Heart left ventricle (tissue), 16 donors: ENCODE data around the gene MRPL58. TPM values are rescaled to one million over a fixed set of nuclear protein-coding genes. Genes with fewer than 3 reads are reported as not detected.
"Not testable (repeated sequence)": the region's sequence is repeated elsewhere in the genome, so short reads cannot be mapped to it uniquely, and the experiment has no call there.

Experiments used
- ATAC-seq, 4 donors: fragments of 200-7000 bp; cut with Tn5 transposase; one replicate each; pipeline ENCODE4 v1.9.1; 2020 to 2022; ENCODE audit warnings: moderate library complexity in 4 of 4, mild to moderate bottlenecking in 3 of 4, moderate number of reproducible peaks in 1 of 4
- DNase-seq, 5 donors: peaks; one replicate each; pipeline ENCODE4 v3.0.0-alpha.2; 2020
- H3K27ac ChIP-seq, 12 donors: fragments of 200-600 bp; sonication (generic) in 4 of 12; one replicate each; pipeline versions ENCODE4 v1.5.0 to v1.8.0; 2016 to 2022; ENCODE audit warnings: mild to moderate bottlenecking in 2 of 12
- H3K27me3 ChIP-seq, 9 donors: fragments of 200-600 bp; sonication (generic) in 2 of 9; one replicate each; pipeline versions ENCODE4 v1.5.1 to v1.8.0; 2016 to 2022; ENCODE audit warnings: mild to moderate bottlenecking in 3 of 9
- H3K36me3 ChIP-seq, 9 donors: fragments of 200-600 bp; sonication (generic) in 2 of 9; one replicate each; pipeline versions ENCODE4 v1.5.0 to v1.8.0; 2018 to 2022; ENCODE audit warnings: mild to moderate bottlenecking in 2 of 9
- H3K4me1 ChIP-seq, 12 donors: fragments of 200-600 bp; sonication (generic) in 4 of 12; one replicate each; pipeline versions ENCODE4 v1.5.0 to v1.8.0; 2016 to 2022; ENCODE audit warnings: mild to moderate bottlenecking in 3 of 12
- H3K4me3 ChIP-seq, 12 donors: fragments of 200-600 bp; sonication (generic) in 4 of 12; one replicate each; pipeline versions ENCODE4 v1.5.0 to v1.8.0; 2017 to 2022; ENCODE audit warnings: mild to moderate bottlenecking in 9 of 12, moderate library complexity in 4 of 12
- H3K9me3 ChIP-seq, 12 donors: fragments of 200-600 bp; sonication (generic) in 4 of 12; one replicate each; pipeline versions ENCODE4 v1.5.0 to v1.8.0; 2016 to 2022; ENCODE audit warnings: mild to moderate bottlenecking in 1 of 12
- POLR2A ChIP-seq, 2 donors: fragments of 450-650 bp; IDR thresholded peaks; one replicate each; pipeline ENCODE4 v1.6.1; 2017; ENCODE audit warnings: antibody characterized with exemption in 2 of 2, mild to moderate bottlenecking in 2 of 2, moderate library complexity in 2 of 2
- WGBS, 4 donors: extraction: QIAGEN DNeasy Blood & Tissue Kit in 2 of 4; methylation state at CpG; one replicate each; pipeline versions ENCODE4 v1.1.5 to v1.1.7; 2013 to 2018; 5-methylcytosine and 5-hydroxymethylcytosine counted together
- intact Hi-C, 10 donors: fragments of 100-400 bp; cut with DNase I; formaldehyde crosslinking; loops; one replicate each; pipeline versions ENCODE4 v1.11.1 to v1.14.2; 2022
- polyA plus RNA-seq, 2 donors: library from polyadenylated mRNA; stranded (reverse); fragments of 200-250 nt; gene quantifications; one replicate each; pipeline ENCODE4 v1.2.3, GENCODE V29; 2013
- total RNA-seq, 9 donors: library from RNA; depleted of rRNA in 2 of 9; stranded (reverse); fragments of >200 nt in 2 of 9; fragmentation: NEBNext Ultra II Directional in 3 of 9; extraction: Animal tissue kit (Norgen Biotek cat#: 25700) in 3 of 9; gene quantifications; one replicate each; pipeline versions ENCODE4 v1.1.0 to v1.2.4, GENCODE V29; 2016 to 2023
- TF ChIP-seq, protein P1 (sequence below), 12 donors: fragments of 200-600 bp; sonication (generic) in 4 of 12; IDR thresholded peaks; one replicate each; pipeline versions ENCODE4 v1.5.0 to v1.8.0; 2018 to 2022; ENCODE audit warnings: antibody characterized with exemption in 12 of 12, mild to moderate bottlenecking in 5 of 12
- donor health status: ischemic (EF 13 %, LVEDD 7.1; RV severe dilation, severe dysfunction).
- donor health status: healthy with polysubstance abuse.
- donor health status: DM: no; HTN: yes; CAD: no.
- donor health status: DM: no; HTN: no; CAD: no.
- donor health status: ischemic (EF 25% LVEDD 6.9; RV normal size, moderate dysfunction).
- donor health status: ischemic (EF 25% LVEDD 5.7; RV mildly dilated, moderate dysfunction).
- donor health status: healthy.
- donor health status: DM: yes; HTN: yes; CAD: no.
- donor health status: ischemic (EF 35%, LVEDD 5.7; RV mildly dilated, moderate dysfunction).
- donor health status: nonischemic (EF 11% LVEDD 7.7; RV severe dilation, severe dysfunction).
- donor health status: DM: yes; HTN: yes; CAD: no.
- donor health status: PGD.
- donor health status: ischemic (EF 29% LVEDD 5.4; RV normal size, mild dysfunction).
- donor health status: nonischemic (EF 23%, LVEDD 6.1; RV moderate dilation, normal function).

Gene MRPL58
- total and polyA plus RNA-seq, 11 donors = 41.0 to 93.8 (median 60.9) TPM

- H3K4me3 ChIP-seq = no peak overlapping the region
- no peaks in the 10 kb centered on the region for H3K9me3 ChIP-seq
- H3K4me1 ChIP-seq = peaks cover 0 to 29% (median 17%) of the 10 kb centered on the region in 12 donors
- no peak overlapping the region for H3K27ac ChIP-seq
- ATAC-seq (no peak), DNase-seq (no peak)
- 85 to 91% (median 90%) methylated on average over 5 of the region's 5 CpGs for WGBS, 4 donors
- H3K36me3 ChIP-seq = peaks cover 0 to 56% (median 43%) of the 10 kb centered on the region in 9 donors
- intact Hi-C loops = loop anchor here in 3 of 10 donors (10.0 kb wide), 3 partner anchors 54 to 224 kb away; partner anchors contain the start of genes CDR2L (in 1 of the 3) and HID1 (in 1 of the 3)
- TF ChIP-seq POLR2A (IDR thresholded peaks at IDR 0.05) = no peak
- TF ChIP-seq, protein P1, sequence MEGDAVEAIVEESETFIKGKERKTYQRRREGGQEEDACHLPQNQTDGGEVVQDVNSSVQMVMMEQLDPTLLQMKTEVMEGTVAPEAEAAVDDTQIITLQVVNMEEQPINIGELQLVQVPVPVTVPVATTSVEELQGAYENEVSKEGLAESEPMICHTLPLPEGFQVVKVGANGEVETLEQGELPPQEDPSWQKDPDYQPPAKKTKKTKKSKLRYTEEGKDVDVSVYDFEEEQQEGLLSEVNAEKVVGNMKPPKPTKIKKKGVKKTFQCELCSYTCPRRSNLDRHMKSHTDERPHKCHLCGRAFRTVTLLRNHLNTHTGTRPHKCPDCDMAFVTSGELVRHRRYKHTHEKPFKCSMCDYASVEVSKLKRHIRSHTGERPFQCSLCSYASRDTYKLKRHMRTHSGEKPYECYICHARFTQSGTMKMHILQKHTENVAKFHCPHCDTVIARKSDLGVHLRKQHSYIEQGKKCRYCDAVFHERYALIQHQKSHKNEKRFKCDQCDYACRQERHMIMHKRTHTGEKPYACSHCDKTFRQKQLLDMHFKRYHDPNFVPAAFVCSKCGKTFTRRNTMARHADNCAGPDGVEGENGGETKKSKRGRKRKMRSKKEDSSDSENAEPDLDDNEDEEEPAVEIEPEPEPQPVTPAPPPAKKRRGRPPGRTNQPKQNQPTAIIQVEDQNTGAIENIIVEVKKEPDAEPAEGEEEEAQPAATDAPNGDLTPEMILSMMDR (IDR thresholded peaks at IDR 0.05) = no peak
- H3K27me3 ChIP-seq = no peaks in the 10 kb centered on the region
These were observed 26.8 kb downstream of the MRPL58 start for GRCh38 chr17:75039238-75039637.

DNA sequence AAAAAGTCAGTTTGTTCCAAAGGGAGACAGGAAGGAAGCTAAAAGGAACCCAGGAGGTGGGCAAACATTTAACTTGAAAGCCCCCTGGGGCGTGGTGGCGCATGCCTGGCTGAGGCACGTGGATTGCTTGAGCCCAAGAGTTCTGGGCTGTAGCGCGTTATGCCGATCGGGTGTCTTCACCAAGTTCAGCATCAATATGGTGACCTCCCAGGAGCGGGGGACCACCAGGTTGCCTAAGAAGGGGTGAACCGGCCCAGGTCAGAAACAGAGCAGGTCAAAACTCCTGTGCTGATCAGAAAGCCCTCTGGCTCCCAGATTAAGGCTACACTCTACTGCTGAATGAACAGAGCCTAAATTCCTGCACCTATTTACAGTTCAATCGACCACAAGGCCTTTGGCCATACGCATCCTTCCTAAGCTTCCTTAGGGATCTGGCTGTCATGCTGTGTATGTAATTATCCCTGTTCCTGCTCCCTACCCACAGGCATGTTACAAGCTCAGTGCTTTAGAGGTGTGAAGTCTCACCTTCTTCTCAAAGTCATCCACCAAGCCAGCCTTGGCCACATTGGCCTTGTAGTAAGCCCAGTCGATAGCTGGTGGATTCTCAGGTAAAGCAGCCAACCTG lies 29.3 kb downstream of the MRPL58 start:
- no peak overlapping the region for H3K27ac ChIP-seq
- no peaks in the 10 kb centered on the region for H3K9me3 ChIP-seq
- intact Hi-C loops = no loop called here
- TF ChIP-seq POLR2A (IDR thresholded peaks at IDR 0.05) = no peak
- TF ChIP-seq, protein P1 (IDR thresholded peaks at IDR 0.05) = no peak
- H3K36me3 ChIP-seq = peaks cover 0 to 56% (median 43%) of the 10 kb centered on the region in 9 donors
- no peaks in the 10 kb centered on the region for H3K27me3 ChIP-seq
- DNase-seq (no peak), ATAC-seq (no peak)
- 73 to 87% (median 84%) methylated on average over 11 to 12 of the region's 12 CpGs for WGBS, 4 donors
- no peak overlapping the region for H3K4me3 ChIP-seq
- H3K4me1 ChIP-seq = peaks cover 0 to 24% (median 14%) of the 10 kb centered on the region in 12 donors

- intact Hi-C loops = not testable (repeated sequence)
- whole genome bisulfite sequencing, 4 donors = 57 to 65% (median 62%) methylated on average over 5 of the region's 5 CpGs
These were observed 31.3 kb downstream of the MRPL58 start for GRCh38 chr17:75043789-75044188.

GRCh38 chr17:75044716-75045115 lies 32.2 kb downstream of the MRPL58 start:
- intact Hi-C loops = loop anchor here in 2 of 10 donors (5.0 kb wide), 2 partner anchors 62 to 82 kb away; no protein-coding TSS in a partner anchor
- no peak for DNase-seq
- H3K9me3 ChIP-seq = no peaks in the 10 kb centered on the region
- no peaks in the 10 kb centered on the region for H3K27me3 ChIP-seq
- WGBS, 4 donors = 69 to 77% (median 74%) methylated on average over 7 of the region's 7 CpGs
- H3K36me3 ChIP-seq = peaks cover 0 to 44% (median 32%) of the 10 kb centered on the region in 9 donors
- H3K27ac ChIP-seq = no peak overlapping the region
- H3K4me3 ChIP-seq = no peak overlapping the region
- peaks cover 0 to 44% (median 24%) of the 10 kb centered on the region in 12 donors for H3K4me1 ChIP-seq
- no peak for ATAC-seq
- TF ChIP-seq, protein P1 (IDR thresholded peaks at IDR 0.05) = no peak
- no peak for TF ChIP-seq POLR2A (IDR thresholded peaks at IDR 0.05)

More at GRCh38 chr17:75043789-75044188, 31.3 kb downstream of the MRPL58 start:
- not testable (repeated sequence) for H3K9me3 ChIP-seq, H3K27me3 ChIP-seq, H3K4me3 ChIP-seq, H3K27ac ChIP-seq, DNase-seq, ATAC-seq
- Histone ChIP-seq H3K4me1 (peaks cover 0 to 38% (median 20%) of the 10 kb centered on the region in 12 donors), H3K36me3 (peaks cover 0 to 46% (median 35%) of the 10 kb centered on the region in 9 donors)

GRCh38 chr17:75045946-75046406 lies 33.5 kb downstream of the MRPL58 start:
- H3K27ac ChIP-seq = peak overlapping the region in 11 of 12 donors; percentile 94 to 100 (median 99)
- intact Hi-C loops = loop anchor here in 2 of 10 donors (5.0 kb wide), 2 partner anchors 64 to 84 kb away; no protein-coding TSS in a partner anchor
- not testable (repeated sequence) for H3K9me3 ChIP-seq, ATAC-seq, H3K27me3 ChIP-seq, DNase-seq
- WGBS, 4 donors = 8 to 18% (median 15%) methylated on average over 23 to 25 of the region's 25 CpGs
- peaks cover 0 to 44% (median 29%) of the 10 kb centered on the region in 9 donors for H3K36me3 ChIP-seq
- H3K4me3 ChIP-seq = peak overlapping the region; percentile 72 to 99 (median 94)
- peaks cover 0 to 44% (median 24%) of the 10 kb centered on the region in 12 donors for H3K4me1 ChIP-seq
